ENCODE results near the gene SKIL.
A peak's percentile ranks its signal among the peaks of the same experiment; 100 is the strongest.

Gene SKIL

DNA sequence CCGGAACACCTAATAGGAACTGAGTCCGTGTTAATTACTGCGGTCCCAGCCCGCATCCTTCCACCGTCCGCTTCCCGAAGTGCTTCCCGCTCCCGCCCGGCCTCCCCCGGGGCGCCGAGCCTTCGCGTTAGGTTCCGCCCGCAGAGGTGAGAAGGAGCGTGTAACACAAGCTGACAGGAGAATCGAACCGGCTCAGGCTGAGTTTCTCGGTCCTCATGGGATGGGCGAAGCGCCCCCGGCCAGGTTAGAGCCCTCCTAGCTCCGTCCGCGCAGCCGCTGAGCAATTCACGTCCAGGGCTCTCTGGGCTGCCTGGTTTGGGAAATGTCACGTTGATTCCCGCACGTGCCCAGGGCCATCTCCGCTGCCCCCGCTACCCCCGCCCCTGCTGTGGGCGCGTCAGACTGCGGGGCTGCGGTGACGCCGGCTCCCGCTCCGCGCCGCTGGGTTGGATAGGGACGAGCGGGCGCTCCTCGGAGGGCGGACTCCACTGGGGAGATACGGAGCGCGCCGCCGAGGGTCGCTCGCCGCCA, 62.1 kb downstream of the SKIL start:
- no peak for DNase-seq (ENCODE audit: low read depth)
- H3K4me3 ChIP-seq (ENCODE audit: low read length), result peak overlapping the region; percentile 70
- TF ChIP-seq, protein P1, sequence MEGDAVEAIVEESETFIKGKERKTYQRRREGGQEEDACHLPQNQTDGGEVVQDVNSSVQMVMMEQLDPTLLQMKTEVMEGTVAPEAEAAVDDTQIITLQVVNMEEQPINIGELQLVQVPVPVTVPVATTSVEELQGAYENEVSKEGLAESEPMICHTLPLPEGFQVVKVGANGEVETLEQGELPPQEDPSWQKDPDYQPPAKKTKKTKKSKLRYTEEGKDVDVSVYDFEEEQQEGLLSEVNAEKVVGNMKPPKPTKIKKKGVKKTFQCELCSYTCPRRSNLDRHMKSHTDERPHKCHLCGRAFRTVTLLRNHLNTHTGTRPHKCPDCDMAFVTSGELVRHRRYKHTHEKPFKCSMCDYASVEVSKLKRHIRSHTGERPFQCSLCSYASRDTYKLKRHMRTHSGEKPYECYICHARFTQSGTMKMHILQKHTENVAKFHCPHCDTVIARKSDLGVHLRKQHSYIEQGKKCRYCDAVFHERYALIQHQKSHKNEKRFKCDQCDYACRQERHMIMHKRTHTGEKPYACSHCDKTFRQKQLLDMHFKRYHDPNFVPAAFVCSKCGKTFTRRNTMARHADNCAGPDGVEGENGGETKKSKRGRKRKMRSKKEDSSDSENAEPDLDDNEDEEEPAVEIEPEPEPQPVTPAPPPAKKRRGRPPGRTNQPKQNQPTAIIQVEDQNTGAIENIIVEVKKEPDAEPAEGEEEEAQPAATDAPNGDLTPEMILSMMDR (conservative IDR thresholded peaks at IDR 0.05; ENCODE audit: low read depth, low read length), result no peak

DNA sequence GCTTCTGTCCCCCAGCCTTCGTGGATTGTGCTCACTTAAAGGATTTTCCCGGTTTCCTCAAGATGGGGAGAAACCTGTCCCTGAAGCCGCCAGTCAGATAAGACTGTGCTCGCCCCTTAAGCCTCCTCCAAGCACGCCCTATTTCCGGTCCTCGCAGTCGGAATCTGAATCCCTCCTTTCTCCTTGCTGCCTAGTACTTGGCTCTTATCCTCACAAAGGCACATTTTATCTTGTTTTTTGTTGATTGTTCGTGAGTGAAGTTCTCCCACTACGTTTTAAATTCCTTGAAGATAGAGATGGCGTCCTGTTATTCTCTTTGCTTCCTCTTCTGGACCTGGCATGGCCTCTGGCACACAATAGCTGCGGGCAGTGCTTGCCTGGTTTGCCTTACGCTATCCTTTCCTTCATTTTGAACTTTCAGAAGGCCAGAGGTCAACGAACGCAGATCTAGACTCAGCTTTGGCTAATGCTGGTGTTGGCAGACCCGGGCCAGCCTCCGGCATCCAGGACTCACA, 62.8 kb downstream of the SKIL start:
- TF ChIP-seq, protein P1 (conservative IDR thresholded peaks at IDR 0.05; ENCODE audit: low read depth, low read length), result no peak
- DNase-seq (ENCODE audit: low read depth), result no peak
- peak overlapping the region; percentile 70 for H3K4me3 ChIP-seq (ENCODE audit: low read length)

DNA sequence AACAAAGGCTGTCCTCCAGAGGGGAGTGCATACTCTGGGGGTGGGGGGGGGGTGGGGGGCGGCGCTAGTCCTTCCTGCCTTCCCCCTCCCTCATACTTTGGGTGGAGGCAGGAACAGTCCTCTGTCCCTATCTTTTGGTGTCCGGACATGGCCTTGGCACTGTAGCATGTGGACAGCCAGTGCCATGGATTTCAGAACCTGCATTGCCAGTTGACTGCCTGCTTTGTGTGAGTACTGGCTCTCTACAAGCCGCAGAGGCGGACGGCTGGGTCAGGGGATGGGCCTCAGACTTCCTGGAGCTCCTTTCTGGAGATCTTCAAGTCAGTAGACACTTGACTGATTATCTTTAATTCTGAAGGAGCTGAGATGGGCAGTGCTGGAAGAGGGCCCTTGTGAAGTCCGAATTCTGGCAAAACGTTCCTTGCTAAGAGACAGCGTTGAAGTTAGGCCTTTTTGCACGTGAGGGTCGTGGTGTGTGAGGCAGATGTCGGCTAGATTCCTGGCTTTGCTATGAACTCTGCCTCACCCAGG, 63.7 kb downstream of the SKIL start:
- DNase-seq (ENCODE audit: low read depth), result no peak
- TF ChIP-seq, protein P1 (conservative IDR thresholded peaks at IDR 0.05; ENCODE audit: low read depth, low read length), result no peak
- H3K4me3 ChIP-seq (ENCODE audit: low read length), result no peak overlapping the region

DNA sequence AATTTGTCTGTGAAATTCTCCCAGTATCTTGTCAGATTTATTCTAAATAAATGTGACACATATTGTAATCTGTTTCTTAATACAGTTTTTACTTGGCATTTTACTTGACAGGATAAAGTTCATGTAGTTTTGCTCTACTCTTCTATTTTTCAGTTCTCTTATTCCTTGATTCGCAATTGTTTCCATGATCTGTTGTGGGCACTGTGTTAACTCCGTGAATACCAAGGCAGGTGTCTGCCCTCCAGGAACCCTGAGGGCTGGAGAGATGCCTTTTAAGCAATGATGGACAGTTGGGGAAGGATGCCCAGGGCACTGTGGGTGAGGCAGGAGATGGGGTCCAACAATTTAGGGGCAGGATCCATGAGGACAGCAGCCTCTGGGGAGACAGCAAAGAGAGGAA, 64.2 kb downstream of the SKIL start:
- DNase-seq (ENCODE audit: low read depth), result no peak
- no peak overlapping the region for H3K4me3 ChIP-seq (ENCODE audit: low read length)
- TF ChIP-seq, protein P1 (conservative IDR thresholded peaks at IDR 0.05; ENCODE audit: low read depth, low read length), result no peak

DNA sequence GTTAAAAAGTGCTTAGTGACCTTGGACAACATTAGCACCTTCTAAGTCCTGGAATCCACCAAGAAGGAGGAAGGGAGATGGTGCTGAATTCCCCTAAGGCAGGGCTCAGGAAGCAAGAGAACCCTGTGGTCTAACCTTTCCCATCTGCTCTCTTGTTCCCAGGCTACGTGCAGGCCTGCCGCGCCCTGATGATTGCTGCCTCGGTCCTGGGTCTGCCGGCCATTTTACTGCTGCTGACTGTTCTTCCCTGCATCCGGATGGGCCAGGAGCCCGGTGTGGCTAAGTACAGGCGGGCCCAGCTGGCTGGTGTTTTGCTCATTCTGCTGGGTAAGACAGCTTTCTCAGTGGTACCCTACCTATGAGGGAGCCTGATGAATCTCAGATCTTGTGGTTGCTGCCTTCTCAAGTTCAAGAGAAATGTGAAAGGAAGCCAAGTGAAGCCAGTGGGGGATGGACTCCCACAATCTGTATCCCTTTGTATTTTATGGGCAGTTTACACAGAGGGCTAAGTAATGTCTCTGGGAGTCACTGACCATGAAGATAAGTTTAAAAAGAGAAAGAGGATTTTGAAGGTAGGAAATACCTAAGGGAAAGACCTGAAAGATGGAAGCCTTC, 65.6 kb downstream of the SKIL start:
- TF ChIP-seq, protein P1 (conservative IDR thresholded peaks at IDR 0.05; ENCODE audit: low read depth, low read length), result no peak
- DNase-seq (ENCODE audit: low read depth), result no peak
- no peak overlapping the region for H3K4me3 ChIP-seq (ENCODE audit: low read length)

DNA sequence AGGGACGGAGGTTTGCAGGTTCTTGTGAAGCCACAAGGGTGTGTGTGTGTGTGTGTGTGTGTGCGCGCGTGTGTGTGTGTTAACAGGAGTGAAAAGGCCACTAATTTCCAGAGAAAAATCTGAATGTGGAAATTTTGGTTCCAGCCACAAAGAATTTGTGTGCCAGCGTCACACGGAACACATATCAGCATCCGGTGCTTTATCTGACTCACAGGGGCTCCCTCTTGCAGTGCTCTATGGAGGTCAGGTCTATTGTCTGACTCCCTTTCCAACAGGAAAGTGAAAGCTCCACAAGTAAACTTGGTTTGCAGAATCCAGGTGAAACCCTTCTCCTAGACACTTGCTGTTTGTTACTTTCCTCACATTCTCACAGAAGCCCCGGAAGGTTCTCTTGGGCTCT, 67.4 kb downstream of the SKIL start:
- TF ChIP-seq, protein P1 (conservative IDR thresholded peaks at IDR 0.05; ENCODE audit: low read depth, low read length), result no peak
- no peak for DNase-seq (ENCODE audit: low read depth)
- no peak overlapping the region for H3K4me3 ChIP-seq (ENCODE audit: low read length)
